Tibial nerve (tissue), 4 donors: ENCODE data around the gene PRRX1.

ENCODE experiments used
- CTCF ChIP-seq, 5 experiments: fragments of 200-600 bp in 3 of 5; fragments of 450-650 bp in 2 of 5; sonication (generic) in 3 of 5; IDR thresholded peaks; one replicate each; pipeline ENCODE4 v1.5.1; 2016 to 2019; ENCODE audit warnings: antibody characterized with exemption in 5 of 5, mild to moderate bottlenecking in 3 of 5, moderate library complexity in 2 of 5
- EP300 ChIP-seq, 2 donors: sonication (generic); formaldehyde crosslinking; IDR thresholded peaks; one replicate each; pipeline ENCODE4 v1.6.1; 2017; ENCODE audit warnings: antibody characterized with exemption in 2 of 2, mild to moderate bottlenecking in 1 of 2
- POLR2A ChIP-seq, 2 donors: fragments of 450-650 bp; IDR thresholded peaks; one replicate each; pipeline ENCODE4 v1.6.1; 2017; ENCODE audit warnings: antibody characterized with exemption in 2 of 2, mild to moderate bottlenecking in 2 of 2, moderate library complexity in 2 of 2

DNA sequence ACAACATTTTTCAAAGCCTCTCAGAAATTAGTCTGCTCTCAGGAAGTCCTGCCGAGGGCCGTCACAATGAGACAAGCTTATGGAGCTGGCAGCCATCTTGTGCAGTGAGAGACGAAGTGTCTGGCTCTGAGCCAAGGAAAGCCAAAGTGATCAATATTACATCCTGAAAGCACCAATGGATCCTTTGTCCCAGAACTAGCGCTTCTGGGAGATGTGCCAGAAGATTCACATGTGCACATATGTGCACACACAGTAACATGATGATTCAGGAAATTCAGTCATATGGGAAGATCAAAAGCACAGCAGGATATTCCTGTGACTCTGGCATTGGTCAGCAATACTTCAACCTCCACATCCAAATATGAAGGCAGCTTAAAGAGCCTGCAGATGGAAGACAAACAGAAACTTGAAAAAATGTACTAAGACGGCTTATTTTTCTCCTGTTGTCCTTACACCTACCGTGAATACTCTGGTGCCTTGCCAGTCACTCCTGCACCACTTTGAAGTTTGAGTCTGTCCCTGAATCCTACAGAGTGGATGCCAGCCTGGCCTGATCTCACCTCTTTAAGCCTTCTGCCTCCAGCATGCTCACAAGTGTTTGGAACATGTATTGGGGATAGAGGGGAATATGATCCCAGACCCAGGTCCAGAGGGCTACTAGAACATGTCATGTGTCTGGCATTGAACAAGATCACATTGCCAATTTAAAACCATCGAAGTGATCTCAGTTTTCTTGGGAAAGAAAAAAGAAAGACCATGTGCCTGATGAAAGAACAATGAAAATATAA is 44.5 kb upstream of the PRRX1 start:
- no peak for TF ChIP-seq CTCF (IDR thresholded peaks at IDR 0.05)
- no peak for TF ChIP-seq POLR2A (IDR thresholded peaks at IDR 0.05)
- no peak for TF ChIP-seq EP300 (IDR thresholded peaks at IDR 0.05)
